Measurements from ENCODE around the gene COPB1.

COPB1 gene, protein sequence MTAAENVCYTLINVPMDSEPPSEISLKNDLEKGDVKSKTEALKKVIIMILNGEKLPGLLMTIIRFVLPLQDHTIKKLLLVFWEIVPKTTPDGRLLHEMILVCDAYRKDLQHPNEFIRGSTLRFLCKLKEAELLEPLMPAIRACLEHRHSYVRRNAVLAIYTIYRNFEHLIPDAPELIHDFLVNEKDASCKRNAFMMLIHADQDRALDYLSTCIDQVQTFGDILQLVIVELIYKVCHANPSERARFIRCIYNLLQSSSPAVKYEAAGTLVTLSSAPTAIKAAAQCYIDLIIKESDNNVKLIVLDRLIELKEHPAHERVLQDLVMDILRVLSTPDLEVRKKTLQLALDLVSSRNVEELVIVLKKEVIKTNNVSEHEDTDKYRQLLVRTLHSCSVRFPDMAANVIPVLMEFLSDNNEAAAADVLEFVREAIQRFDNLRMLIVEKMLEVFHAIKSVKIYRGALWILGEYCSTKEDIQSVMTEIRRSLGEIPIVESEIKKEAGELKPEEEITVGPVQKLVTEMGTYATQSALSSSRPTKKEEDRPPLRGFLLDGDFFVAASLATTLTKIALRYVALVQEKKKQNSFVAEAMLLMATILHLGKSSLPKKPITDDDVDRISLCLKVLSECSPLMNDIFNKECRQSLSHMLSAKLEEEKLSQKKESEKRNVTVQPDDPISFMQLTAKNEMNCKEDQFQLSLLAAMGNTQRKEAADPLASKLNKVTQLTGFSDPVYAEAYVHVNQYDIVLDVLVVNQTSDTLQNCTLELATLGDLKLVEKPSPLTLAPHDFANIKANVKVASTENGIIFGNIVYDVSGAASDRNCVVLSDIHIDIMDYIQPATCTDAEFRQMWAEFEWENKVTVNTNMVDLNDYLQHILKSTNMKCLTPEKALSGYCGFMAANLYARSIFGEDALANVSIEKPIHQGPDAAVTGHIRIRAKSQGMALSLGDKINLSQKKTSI

GRCh38 chr11:14499560-14500180, at the start of gene COPB1:
Gene COPB1 (minus strand): TSS chr11:14499811. CDS start chr11:14498928, 883 bp downstream.
- H3K4me3 ChIP-seq (ENCODE audit: low read depth, low read length), result peak within 1 kb of the TSS; percentile 95
- peak within 1 kb of the TSS; percentile 92 for H2AFZ ChIP-seq (ENCODE audit: low read length, unreplicated experiment)
- H3K27me3 ChIP-seq (ENCODE audit: insufficient read depth, low read length), result no peaks in the 10 kb centered on the region
- H3K4me1 ChIP-seq (ENCODE audit: control insufficient read depth, insufficient read depth, low read length, unreplicated experiment), result peaks cover 19% of the 10 kb centered on the region
- peaks cover 44% of the 10 kb centered on the region for H3K79me2 ChIP-seq (ENCODE audit: control insufficient read depth, insufficient read depth, low read length, unreplicated experiment)
- peaks cover 32% of the 10 kb centered on the region for H3K36me3 ChIP-seq (ENCODE audit: insufficient read depth, low read length)
- H3K27ac ChIP-seq (ENCODE audit: low read depth, low read length), result peak within 1 kb of the TSS; percentile 63

GRCh38 chr11:14547440-14547839, 47.8 kb upstream of the COPB1 start:
- H3K36me3 ChIP-seq (ENCODE audit: insufficient read depth, low read length), result no peaks in the 10 kb centered on the region
- no peak overlapping the region for H3K27ac ChIP-seq (ENCODE audit: low read depth, low read length)
- no peaks in the 10 kb centered on the region for H3K79me2 ChIP-seq (ENCODE audit: control insufficient read depth, insufficient read depth, low read length, unreplicated experiment)
- H3K27me3 ChIP-seq (ENCODE audit: insufficient read depth, low read length), result peaks cover 10% of the 10 kb centered on the region
- peaks cover 3% of the 10 kb centered on the region for H3K4me1 ChIP-seq (ENCODE audit: control insufficient read depth, insufficient read depth, low read length, unreplicated experiment)
- no peak overlapping the region for H3K4me3 ChIP-seq (ENCODE audit: low read depth, low read length)
- H2AFZ ChIP-seq (ENCODE audit: low read length, unreplicated experiment), result no peak overlapping the region

DNA sequence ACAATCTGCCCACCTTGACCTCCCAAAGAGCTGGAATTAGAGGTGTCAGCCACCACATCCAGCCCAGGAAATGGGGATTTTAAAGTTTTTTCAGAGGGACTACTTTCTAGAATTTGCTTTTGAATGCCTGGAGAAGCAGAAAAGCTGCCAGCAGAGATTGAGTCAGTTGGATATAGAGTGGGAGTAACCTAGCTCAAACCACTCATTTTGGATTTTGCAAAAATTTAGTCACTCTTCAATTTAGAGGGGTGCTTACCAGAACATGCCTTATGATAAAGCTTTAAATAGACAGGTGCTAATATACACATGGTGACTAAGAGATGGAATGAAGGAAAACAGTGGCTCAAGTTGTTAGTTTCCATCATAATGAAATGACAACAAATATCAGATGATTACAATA, 47.1 kb upstream of the COPB1 start:
- peaks cover 5% of the 10 kb centered on the region for H3K27me3 ChIP-seq (ENCODE audit: insufficient read depth, low read length)
- no peaks in the 10 kb centered on the region for H3K79me2 ChIP-seq (ENCODE audit: control insufficient read depth, insufficient read depth, low read length, unreplicated experiment)
- no peak overlapping the region for H2AFZ ChIP-seq (ENCODE audit: low read length, unreplicated experiment)
- H3K4me1 ChIP-seq (ENCODE audit: control insufficient read depth, insufficient read depth, low read length, unreplicated experiment), result peaks cover 3% of the 10 kb centered on the region
- H3K36me3 ChIP-seq (ENCODE audit: insufficient read depth, low read length), result no peaks in the 10 kb centered on the region
- H3K27ac ChIP-seq (ENCODE audit: low read depth, low read length), result no peak overlapping the region
- no peak overlapping the region for H3K4me3 ChIP-seq (ENCODE audit: low read depth, low read length)

GRCh38 chr11:14544611-14545010, 45.0 kb upstream of the COPB1 start:
- Histone ChIP-seq H3K79me2 (ENCODE audit: control insufficient read depth, insufficient read depth, low read length, unreplicated experiment) (no peaks in the 10 kb centered on the region), H3K27ac (ENCODE audit: low read depth, low read length) (peak overlapping the region; percentile 76), H3K4me1 (ENCODE audit: control insufficient read depth, insufficient read depth, low read length, unreplicated experiment) (peaks cover 9% of the 10 kb centered on the region)

GRCh38 chr11:14543260-14543659, 43.6 kb upstream of the COPB1 start:
- H3K79me2 ChIP-seq (ENCODE audit: control insufficient read depth, insufficient read depth, low read length, unreplicated experiment), result no peaks in the 10 kb centered on the region
- no peak overlapping the region for H2AFZ ChIP-seq (ENCODE audit: low read length, unreplicated experiment)
- no peaks in the 10 kb centered on the region for H3K36me3 ChIP-seq (ENCODE audit: insufficient read depth, low read length)
- H3K27ac ChIP-seq (ENCODE audit: low read depth, low read length), result no peak overlapping the region
- no peaks in the 10 kb centered on the region for H3K27me3 ChIP-seq (ENCODE audit: insufficient read depth, low read length)
- H3K4me1 ChIP-seq (ENCODE audit: control insufficient read depth, insufficient read depth, low read length, unreplicated experiment), result peaks cover 9% of the 10 kb centered on the region
- no peak overlapping the region for H3K4me3 ChIP-seq (ENCODE audit: low read depth, low read length)

More at GRCh38 chr11:14544611-14545010, 45.0 kb upstream of the COPB1 start:
- Histone ChIP-seq H3K4me3 (ENCODE audit: low read depth, low read length) (no peak overlapping the region; the same call in 1 of the 2 replicates), H2AFZ (ENCODE audit: low read length, unreplicated experiment) (peak overlapping the region; percentile 32), H3K36me3 (ENCODE audit: insufficient read depth, low read length) (no peaks in the 10 kb centered on the region), H3K27me3 (ENCODE audit: insufficient read depth, low read length) (no peaks in the 10 kb centered on the region)

GRCh38 chr11:14542324-14542723, 42.7 kb upstream of the COPB1 start:
- no peak overlapping the region for H3K4me3 ChIP-seq (ENCODE audit: low read depth, low read length)
- H3K27me3 ChIP-seq (ENCODE audit: insufficient read depth, low read length), result no peaks in the 10 kb centered on the region
- no peak overlapping the region for H2AFZ ChIP-seq (ENCODE audit: low read length, unreplicated experiment)
- H3K4me1 ChIP-seq (ENCODE audit: control insufficient read depth, insufficient read depth, low read length, unreplicated experiment), result peaks cover 9% of the 10 kb centered on the region
- no peak overlapping the region for H3K27ac ChIP-seq (ENCODE audit: low read depth, low read length)
- H3K36me3 ChIP-seq (ENCODE audit: insufficient read depth, low read length), result no peaks in the 10 kb centered on the region
- H3K79me2 ChIP-seq (ENCODE audit: control insufficient read depth, insufficient read depth, low read length, unreplicated experiment), result no peaks in the 10 kb centered on the region

GRCh38 chr11:14541192-14541947, 41.8 kb upstream of the COPB1 start:
- Histone ChIP-seq H3K4me1 (ENCODE audit: control insufficient read depth, insufficient read depth, low read length, unreplicated experiment) (peaks cover 9% of the 10 kb centered on the region), H2AFZ (ENCODE audit: low read length, unreplicated experiment) (peak overlapping the region; percentile 29), H3K79me2 (ENCODE audit: control insufficient read depth, insufficient read depth, low read length, unreplicated experiment) (no peaks in the 10 kb centered on the region), H3K27ac (ENCODE audit: low read depth, low read length) (no peak overlapping the region), H3K27me3 (ENCODE audit: insufficient read depth, low read length) (no peaks in the 10 kb centered on the region), H3K4me3 (ENCODE audit: low read depth, low read length) (peak overlapping the region; percentile 11; the same call in 1 of the 2 replicates), H3K36me3 (ENCODE audit: insufficient read depth, low read length) (no peaks in the 10 kb centered on the region)

DNA sequence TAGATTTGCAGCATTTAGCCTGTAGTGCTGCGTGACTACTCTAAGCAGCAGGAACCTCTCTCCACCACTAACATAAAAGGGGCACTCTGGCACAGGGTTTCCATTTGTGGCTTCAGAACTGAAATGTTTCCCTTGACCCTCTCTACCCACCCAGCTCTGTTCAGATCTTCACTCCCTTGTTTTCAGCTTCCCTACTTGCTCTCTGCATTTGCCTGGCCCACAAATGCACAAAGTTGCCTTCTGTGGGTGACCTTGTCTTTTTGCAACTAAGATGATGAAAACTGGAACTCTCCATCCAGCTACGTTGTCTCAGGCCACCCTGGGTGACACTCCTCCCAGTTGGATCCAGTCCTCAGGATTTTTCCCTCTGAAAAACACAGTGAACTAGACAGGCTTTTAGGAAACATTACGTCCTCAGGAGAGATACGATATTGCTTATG, 40.4 kb upstream of the COPB1 start:
- H3K4me1 ChIP-seq (ENCODE audit: control insufficient read depth, insufficient read depth, low read length, unreplicated experiment), result peaks cover 9% of the 10 kb centered on the region
- no peak overlapping the region for H3K27ac ChIP-seq (ENCODE audit: low read depth, low read length)
- no peak overlapping the region for H2AFZ ChIP-seq (ENCODE audit: low read length, unreplicated experiment)
- no peak overlapping the region for H3K4me3 ChIP-seq (ENCODE audit: low read depth, low read length)
- no peaks in the 10 kb centered on the region for H3K36me3 ChIP-seq (ENCODE audit: insufficient read depth, low read length)
- H3K79me2 ChIP-seq (ENCODE audit: control insufficient read depth, insufficient read depth, low read length, unreplicated experiment), result no peaks in the 10 kb centered on the region
- no peaks in the 10 kb centered on the region for H3K27me3 ChIP-seq (ENCODE audit: insufficient read depth, low read length)

DNA sequence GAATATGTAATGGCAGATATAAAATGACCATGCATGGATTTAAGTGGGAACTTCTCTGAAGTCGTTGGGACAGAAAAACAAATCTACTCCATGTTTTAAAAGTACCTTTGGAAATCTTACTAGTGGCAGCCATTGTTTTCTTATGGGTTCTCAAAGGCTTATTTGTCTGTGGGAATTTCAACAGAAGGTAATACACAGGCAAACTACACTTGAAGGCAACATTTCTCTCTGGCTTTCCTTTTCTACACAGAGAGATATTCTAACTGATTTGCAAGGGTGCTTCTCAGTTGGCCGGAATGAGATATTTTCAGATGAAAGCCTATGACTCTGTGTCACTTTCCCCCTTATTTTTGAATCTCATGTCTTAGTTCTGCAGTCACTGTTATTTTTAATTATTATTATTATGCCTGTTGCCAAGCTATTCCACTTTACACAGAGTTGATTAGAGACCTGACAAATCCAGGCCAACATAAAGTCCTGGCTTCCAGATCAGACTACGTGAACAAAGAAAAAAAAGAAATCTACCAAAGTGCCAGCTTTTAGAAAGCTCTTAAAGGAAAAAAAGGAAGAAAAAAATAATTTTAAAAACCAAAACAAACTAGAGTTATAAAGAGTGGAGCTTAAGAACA, 39.4 kb upstream of the COPB1 start:
- no peak overlapping the region for H2AFZ ChIP-seq (ENCODE audit: low read length, unreplicated experiment)
- no peaks in the 10 kb centered on the region for H3K36me3 ChIP-seq (ENCODE audit: insufficient read depth, low read length)
- H3K27ac ChIP-seq (ENCODE audit: low read depth, low read length), result no peak overlapping the region
- no peaks in the 10 kb centered on the region for H3K27me3 ChIP-seq (ENCODE audit: insufficient read depth, low read length)
- H3K4me1 ChIP-seq (ENCODE audit: control insufficient read depth, insufficient read depth, low read length, unreplicated experiment), result peaks cover 6% of the 10 kb centered on the region
- H3K4me3 ChIP-seq (ENCODE audit: low read depth, low read length), result no peak overlapping the region
- H3K79me2 ChIP-seq (ENCODE audit: control insufficient read depth, insufficient read depth, low read length, unreplicated experiment), result no peaks in the 10 kb centered on the region

All from ACC112 (cell line).